GM12874 (cell line): ENCODE data around the gene FAM171A1.

ENCODE experiments used
- CTCF ChIP-seq: IDR thresholded peaks from 2 replicates; pipeline ENCODE4 v1.5.1; 2011; ENCODE audit warnings: low read depth, mild to moderate bottlenecking, control low read depth, low read length, moderate library complexity; ENCODE audit not compliant: insufficient read depth

FAM171A1 gene

DNA sequence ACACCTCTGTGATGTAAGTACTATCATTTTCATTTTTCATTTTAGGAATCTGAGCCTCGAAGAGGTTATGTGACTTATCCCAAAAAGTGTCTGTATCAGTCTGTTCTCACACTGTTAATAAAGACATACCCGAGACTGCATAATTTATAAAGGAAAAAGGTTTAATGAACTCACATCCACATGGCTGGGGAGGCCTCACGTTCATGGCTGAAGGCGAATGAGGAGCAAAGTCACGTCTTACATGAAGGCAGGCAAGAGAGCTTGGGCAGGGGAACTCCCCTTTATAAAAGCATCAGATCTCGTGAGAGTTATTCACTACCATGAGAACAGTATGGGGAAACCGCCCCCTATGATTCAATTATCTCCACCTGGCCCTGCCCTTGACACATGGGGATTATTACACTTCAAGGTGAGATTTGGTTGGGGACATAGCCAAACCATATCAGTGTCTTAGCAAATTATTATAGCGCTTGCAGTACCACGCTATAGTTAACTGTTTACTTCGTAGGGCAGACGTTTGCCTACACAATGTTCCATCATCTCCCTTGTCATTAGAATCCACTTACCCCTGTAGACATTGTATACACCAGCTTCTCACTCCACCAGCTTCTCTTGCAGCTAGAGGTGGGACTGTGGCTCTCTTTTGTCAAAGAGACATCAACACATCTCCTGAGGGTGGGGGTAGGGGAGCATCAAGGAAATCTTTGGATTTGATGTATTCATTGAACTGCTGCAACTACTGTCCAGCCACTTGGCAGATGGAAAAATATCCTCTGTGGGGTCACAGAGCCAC, 187.2 kb downstream of the FAM171A1 start:
- no peak for TF ChIP-seq CTCF

GRCh38 chr10:15182540-15183207, 188.4 kb downstream of the FAM171A1 start:
- no peak for TF ChIP-seq CTCF

DNA sequence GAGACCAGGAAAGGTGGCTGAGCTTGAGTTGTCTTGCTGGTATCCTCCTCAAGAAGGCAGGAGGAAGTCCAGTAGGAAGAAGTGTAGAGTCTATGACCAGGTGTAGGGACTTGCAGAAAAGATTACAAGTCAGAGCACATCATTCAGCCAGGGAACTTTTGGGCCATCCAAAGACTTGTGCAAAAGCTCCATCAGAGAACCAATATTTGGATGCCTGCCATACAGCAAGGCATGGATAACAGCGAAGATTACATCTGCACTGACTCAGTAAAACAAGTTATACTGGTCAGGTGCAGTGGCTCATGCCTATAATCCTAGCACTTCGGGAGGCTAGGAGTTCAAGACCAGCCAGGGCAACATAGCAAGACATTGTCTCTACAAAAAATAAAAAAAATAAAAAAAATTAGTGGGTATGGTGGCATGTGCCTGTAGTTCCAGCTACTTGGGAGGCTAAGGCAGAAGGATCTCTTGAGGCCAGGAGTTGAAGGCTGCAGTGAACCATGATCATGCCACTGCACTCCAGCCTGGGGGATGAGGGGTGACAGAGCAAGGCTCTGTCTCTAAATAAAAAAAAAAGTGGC, 189.4 kb downstream of the FAM171A1 start:
- TF ChIP-seq CTCF = no peak

DNA sequence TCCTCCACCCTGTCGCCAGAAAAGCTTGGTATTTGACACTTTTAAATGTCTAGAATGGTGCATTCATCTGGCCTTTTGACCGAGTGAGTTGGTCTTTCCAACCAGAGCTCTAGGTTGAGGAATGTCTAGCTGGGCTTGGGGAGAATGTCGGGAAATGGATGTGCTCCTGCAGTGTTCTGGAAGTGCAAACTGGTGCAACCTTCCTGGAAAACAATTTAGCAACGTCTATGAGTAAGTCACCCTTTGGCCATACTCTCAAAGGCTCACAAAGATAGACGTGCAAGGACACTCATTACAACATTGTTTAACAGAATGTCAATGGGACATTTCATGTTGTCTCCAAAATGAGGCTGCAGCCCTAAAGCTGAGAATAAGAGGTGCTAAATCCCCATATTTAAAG, 190.4 kb downstream of the FAM171A1 start:
- TF ChIP-seq CTCF = no peak

GRCh38 chr10:15176269-15176668, 194.8 kb downstream of the FAM171A1 start:
- no peak for TF ChIP-seq CTCF

DNA sequence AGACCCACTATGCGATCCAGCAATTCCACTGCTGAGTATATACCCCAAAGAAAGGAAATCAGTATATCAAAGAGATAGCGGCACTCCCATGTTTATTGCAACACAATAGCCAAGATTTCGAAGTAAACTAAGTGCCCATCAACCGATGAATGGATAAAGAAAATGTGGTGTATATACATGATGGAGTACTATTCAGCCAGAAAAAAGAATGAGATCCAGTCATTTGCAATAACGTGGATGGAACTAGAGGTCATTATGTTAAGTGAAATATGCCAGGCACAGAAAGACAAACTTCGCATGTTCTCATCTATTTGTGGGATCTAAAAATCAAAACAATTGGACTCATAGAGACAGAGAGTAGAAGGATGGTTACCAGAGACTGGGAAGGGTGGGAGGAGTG, 195.5 kb downstream of the FAM171A1 start:
- no peak for TF ChIP-seq CTCF

DNA sequence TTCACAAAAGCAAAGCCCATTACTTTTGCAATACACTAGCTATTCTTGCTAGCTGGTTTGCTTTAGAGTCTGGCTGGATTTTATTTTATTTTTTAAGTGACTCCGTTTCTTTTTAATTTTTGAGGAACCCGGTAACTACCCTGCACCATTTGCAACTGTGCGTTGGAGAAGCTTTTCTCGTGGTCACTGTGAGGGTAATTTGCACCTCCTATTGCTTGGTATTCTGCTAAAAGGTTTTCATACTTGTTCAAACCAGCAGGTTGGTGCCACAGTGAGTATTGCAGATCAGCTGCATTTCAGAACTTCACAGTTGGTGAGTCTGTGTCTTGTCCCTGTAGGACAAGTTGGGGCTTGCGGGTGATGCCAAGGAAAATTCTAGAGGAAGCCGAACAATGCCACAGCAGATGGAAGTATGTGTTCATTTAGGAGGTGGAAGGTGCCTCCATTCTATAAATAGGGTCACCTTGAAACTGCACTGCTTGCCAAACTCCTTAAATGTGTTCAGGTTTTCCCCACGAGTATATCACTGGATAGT, 198.7 kb downstream of the FAM171A1 start:
- no peak for TF ChIP-seq CTCF
